GM12878 (cell line): ENCODE data around the gene CD79A. TPM values are rescaled to one million over a fixed set of nuclear protein-coding genes. Genes with fewer than 3 reads are reported as not detected.

Experiments
- IRF3 ChIP-seq: fragments of 450-650 bp; IDR thresholded peaks from 2 replicates; pipeline ENCODE4 v1.6.1; 2014; ENCODE audit warnings: mild to moderate bottlenecking
- KDM1A ChIP-seq: fragments of 200-600 bp; sonication (generic); IDR thresholded peaks from 2 replicates; pipeline ENCODE4 v1.6.1; 2016; ENCODE audit warnings: borderline replicate concordance
- MTA2 ChIP-seq: fragments of 450-650 bp; IDR thresholded peaks from 2 replicates; pipeline ENCODE4 v1.6.1; 2016; ENCODE audit warnings: low read depth, mild to moderate bottlenecking, moderate library complexity
- NR2C1 ChIP-seq: fragments of 450-650 bp; IDR thresholded peaks from 2 replicates; pipeline ENCODE4 v1.6.1; 2017; ENCODE audit warnings: antibody characterized with exemption, mild to moderate bottlenecking, moderate library complexity
- POU2F2 ChIP-seq: IDR thresholded peaks from 3 replicates; pipeline ENCODE4 v1.6.1; 2011; ENCODE audit warnings: low read depth, mild to moderate bottlenecking, low read length, borderline replicate concordance
- PRDM15 ChIP-seq: fragments of 450-650 bp; formaldehyde crosslinking; IDR thresholded peaks from 2 replicates; pipeline ENCODE4 v1.4.0; 2020; ENCODE audit warnings: mild to moderate bottlenecking, moderate library complexity
- RELB ChIP-seq: fragments of 450-650 bp; IDR thresholded peaks from 2 replicates; pipeline ENCODE4 v1.6.1; 2017; ENCODE audit warnings: low read depth, mild to moderate bottlenecking, moderate library complexity
- REST ChIP-seq: IDR thresholded peaks from 2 replicates; pipeline ENCODE4 v1.6.1; 2012; ENCODE audit warnings: mild to moderate bottlenecking, low read depth, low read length
- SKIL ChIP-seq: fragments of 450-650 bp; IDR thresholded peaks from 2 replicates; pipeline ENCODE4 v1.6.1; 2017; ENCODE audit warnings: mild to moderate bottlenecking, low read depth, inconsistent platforms; ENCODE audit not compliant: poor library complexity, severe bottlenecking
- STAT3 ChIP-seq: IDR thresholded peaks from 2 replicates; pipeline ENCODE4 v1.6.1; 2011; ENCODE audit warnings: low read depth, low read length, improper control_type of control experiment
- TCF7 ChIP-seq: IDR thresholded peaks from 2 replicates; pipeline ENCODE4 v1.6.1; 2014; ENCODE audit warnings: antibody characterized with exemption, borderline replicate concordance
- USF2 ChIP-seq: IDR thresholded peaks from 2 replicates; pipeline ENCODE4 v1.6.1; 2011; ENCODE audit warnings: low read depth, low read length, improper control_type of control experiment, borderline replicate concordance
- YY1 ChIP-seq: IDR thresholded peaks from 2 replicates; pipeline ENCODE4 v1.6.1; 2011; ENCODE audit warnings: low read depth, mild to moderate bottlenecking, low read length
- ZNF622 ChIP-seq: fragments of 450-650 bp; IDR thresholded peaks from 2 replicates; pipeline ENCODE4 v1.6.1; 2017; ENCODE audit warnings: mild to moderate bottlenecking, inconsistent platforms
- ZZZ3 ChIP-seq: IDR thresholded peaks from 2 replicates; pipeline ENCODE4 v1.6.1; 2011; ENCODE audit warnings: low read depth; ENCODE audit not compliant: control insufficient read depth, insufficient read length
- polyA plus RNA-seq, 11 experiments: library from polyadenylated mRNA; depleted of rRNA in 4 of 11; unstranded in 6 of 11; stranded (reverse) in 5 of 11; fragments of >200 nt; fragmentation: Nextera tagmentation in 4 of 11; fragmentation: Illumina TruSeq in 1 of 11; extraction: Ambion mirVana in 4 of 11; extraction: Trizol in 1 of 11; gene quantifications; 1 replicate in 1 of 11; 2 replicates in 10 of 11; pipeline versions ENCODE4 v1.2.1 to v1.2.3, GENCODE V29; 2011 to 2016; ENCODE audit warnings: inconsistent platforms in 2 of 11, missing spikeins in 2 of 11, low read depth in 1 of 11
- total RNA-seq, 4 experiments: library from RNA; depleted of rRNA in 3 of 4; stranded (reverse); fragments of >200 nt in 3 of 4; fragmentation: Illumina TruSeq in 1 of 4; extraction: Trizol in 1 of 4; gene quantifications; 2 replicates each; pipeline versions ENCODE4 v1.2.1 to v1.2.3, GENCODE V29; 2013 to 2021

Gene CD79A
- total and polyA plus RNA-seq, 10 of the 15 experiments (the other 5 are each of a cell fraction or from before 2014, with no cell fraction given): 38.8 to 414 (median 282) TPM

- TF ChIP-seq ZNF622 (no peak), KDM1A (no peak), IRF3 (no peak), USF2 (no peak), REST (no peak), RELB (peak; percentile 93), SKIL (peak; percentile 42), STAT3 (no peak), POU2F2 (no peak; the same call in 1 of the 3 replicates), ZZZ3 (no peak), TCF7 (peak; percentile 27; the same call in 1 of the 2 replicates), YY1 (peak; percentile 33; the same call in 1 of the 2 replicates), MTA2 (peak; percentile 81), NR2C1 (peak; percentile 53; the same call in 1 of the 2 replicates), PRDM15 (CRISPR knock-in tag) (0 out of 2 replicates have a peak, but pooled peaks have one; percentile 53)
Observed at GRCh38 chr19:41871573-41872383, 5.3 kb upstream of the CD79A start (continued).
